LNCaP clone FGC (cell line): ENCODE data around the gene ZCCHC4.
A peak's percentile ranks its signal among the peaks of the same experiment; 100 is the strongest.

Source experiments
- DNase-seq: peaks from one replicate; pipeline ENCODE4 v3.0.0-alpha.2; 2011; ENCODE audit warnings: low read depth
- H3K4me3 ChIP-seq: 2 replicates; pipeline ENCODE4 v1.5.1; 2011; ENCODE audit warnings: mild to moderate bottlenecking, low read depth, low read length, control low read depth
- CTCF ChIP-seq: IDR thresholded peaks from 2 replicates; pipeline ENCODE4 v1.5.1; 2012; ENCODE audit warnings: mild to moderate bottlenecking; ENCODE audit not compliant: control insufficient read depth, insufficient read depth; ENCODE audit errors: extremely low read depth

Gene ZCCHC4

GRCh38 chr4:25376754-25377571 is 64.4 kb downstream of the ZCCHC4 start, which contains the start of gene ANAPC4:
TSS of gene ANAPC4 (plus strand) at chr4:25377263. CDS start at chr4:25377428, 165 bp downstream.
- no peak for TF ChIP-seq CTCF
- DNase-seq: peak; percentile 60
- peak within 1 kb of the TSS; percentile 96 for H3K4me3 ChIP-seq

- DNase-seq: no peak
- TF ChIP-seq CTCF: no peak
- peak overlapping the region; percentile 96 for H3K4me3 ChIP-seq
Measured at GRCh38 chr4:25377572-25378436, 65.2 kb downstream of the ZCCHC4 start.

GRCh38 chr4:25378437-25378743 is 65.8 kb downstream of the ZCCHC4 start:
- no peak for DNase-seq
- TF ChIP-seq CTCF: no peak
- H3K4me3 ChIP-seq: peak overlapping the region; percentile 96

GRCh38 chr4:25379591-25379990 is 67.0 kb downstream of the ZCCHC4 start:
- TF ChIP-seq CTCF: no peak
- DNase-seq: no peak

GRCh38 chr4:25383647-25384046 is 71.1 kb downstream of the ZCCHC4 start:
- no peak for DNase-seq
- no peak for TF ChIP-seq CTCF

More at GRCh38 chr4:25379591-25379990, 67.0 kb downstream of the ZCCHC4 start:
- H3K4me3 ChIP-seq: no peak overlapping the region

GRCh38 chr4:25386926-25387325 is 74.4 kb downstream of the ZCCHC4 start:
- no peak overlapping the region for H3K4me3 ChIP-seq
- no peak for TF ChIP-seq CTCF
- DNase-seq: no peak

More at GRCh38 chr4:25383647-25384046, 71.1 kb downstream of the ZCCHC4 start:
- no peak overlapping the region for H3K4me3 ChIP-seq
